Cardiac fibroblast (primary cell): ENCODE measurements around the gene SLCO3A1.

Experiments
- DNase-seq, 2 donors: peaks; one replicate each; pipeline versions ENCODE4 v3.0.0 to v3.0.0-alpha.2; 2010; ENCODE audit warnings: low read depth in 2 of 2
- H3K4me3 ChIP-seq, 2 donors: replicated peaks in 1 of 2; 1 replicate in 1 of 2; 2 replicates in 1 of 2; pipeline ENCODE4 v1.5.1; 2011; ENCODE audit warnings: low read depth in 2 of 2, low read length in 2 of 2, mild to moderate bottlenecking in 2 of 2, moderate library complexity in 1 of 2
- CTCF ChIP-seq: IDR thresholded peaks from one replicate; pipeline ENCODE4 v1.5.1; 2011; ENCODE audit warnings: low read depth, mild to moderate bottlenecking, low read length, inconsistent platforms

The SLCO3A1 gene

GRCh38 chr15:91890614-91891013, 37.1 kb downstream of the SLCO3A1 start:
- DNase-seq = peak in 1 of 2 donors; percentile 62
- TF ChIP-seq CTCF = no peak
- H3K4me3 ChIP-seq = no peak overlapping the region

GRCh38 chr15:91891101-91891500, 37.6 kb downstream of the SLCO3A1 start:
- no peak for DNase-seq
- no peak overlapping the region for H3K4me3 ChIP-seq
- no peak for TF ChIP-seq CTCF

DNA sequence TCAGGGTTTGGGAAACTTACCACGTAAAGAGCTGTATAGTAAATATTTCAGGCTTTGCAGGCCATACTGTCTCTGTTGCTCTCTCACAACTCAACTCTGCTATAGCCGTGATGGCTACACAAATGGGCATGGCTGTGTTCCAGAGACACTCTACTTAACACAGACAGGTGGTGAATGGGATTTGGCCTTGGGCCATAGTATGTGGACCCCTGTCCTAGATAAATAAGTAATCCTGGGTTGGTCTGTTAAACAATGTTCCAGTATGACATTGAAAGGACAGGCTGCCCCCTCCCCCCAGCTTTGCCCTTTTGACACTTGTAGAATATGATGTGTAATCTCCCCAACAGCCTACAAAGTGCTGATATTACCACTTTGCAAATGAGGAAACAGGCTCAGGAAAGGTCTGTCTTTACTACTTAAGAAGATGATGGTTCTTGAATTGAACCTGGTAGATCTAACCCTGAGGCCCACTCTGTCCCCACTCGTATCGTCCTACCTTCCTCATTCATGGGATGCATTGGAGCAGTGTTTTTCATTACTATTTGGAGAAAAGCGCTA, 38.4 kb downstream of the SLCO3A1 start:
- no peak for TF ChIP-seq CTCF
- no peak overlapping the region for H3K4me3 ChIP-seq
- DNase-seq = no peak

GRCh38 chr15:91892436-91892835, 38.9 kb downstream of the SLCO3A1 start:
- no peak for DNase-seq
- TF ChIP-seq CTCF = no peak
- no peak overlapping the region for H3K4me3 ChIP-seq

- no peak for DNase-seq
- no peak for TF ChIP-seq CTCF
- no peak overlapping the region for H3K4me3 ChIP-seq
Observed at GRCh38 chr15:91894606-91895005, 41.1 kb downstream of the SLCO3A1 start.

- TF ChIP-seq CTCF = no peak
- no peak overlapping the region for H3K4me3 ChIP-seq
- DNase-seq = no peak
Observed at GRCh38 chr15:91895051-91895450, 41.5 kb downstream of the SLCO3A1 start.
